ENCODE results near the gene CTRL.

Gene CTRL

GRCh38 chr16:67949645-67950044 is 18.0 kb upstream of the CTRL start:
- TF ChIP-seq CTCF (IDR thresholded peaks at IDR 0.05; ENCODE audit: unreplicated experiment in 3 of 3), result no peak
- Mint-ChIP-seq H3K27me3 (ENCODE audit: low read depth) (no peaks in the 10 kb centered on the region), H3K4me3 (no peak overlapping the region), H3K27ac (no peak overlapping the region), H3K9me3 (no peaks in the 10 kb centered on the region), H3K36me3 (ENCODE audit: low read depth) (peaks cover 15% of the 10 kb centered on the region), H3K4me1 (no peaks in the 10 kb centered on the region)

- no peaks in the 10 kb centered on the region for H3K27me3 Mint-ChIP-seq (ENCODE audit: low read depth)
- no peaks in the 10 kb centered on the region for H3K9me3 Mint-ChIP-seq
- no peaks in the 10 kb centered on the region for H3K4me1 Mint-ChIP-seq
- no peak overlapping the region for H3K4me3 Mint-ChIP-seq
- H3K36me3 Mint-ChIP-seq (ENCODE audit: low read depth), result peaks cover 10% of the 10 kb centered on the region
- no peak for TF ChIP-seq CTCF (IDR thresholded peaks at IDR 0.05; ENCODE audit: unreplicated experiment in 3 of 3)
- H3K27ac Mint-ChIP-seq, result no peak overlapping the region
Observed at GRCh38 chr16:67948015-67948414, 16.4 kb upstream of the CTRL start.

GRCh38 chr16:67946966-67947558 is 15.4 kb upstream of the CTRL start:
- Mint-ChIP-seq H3K4me3 (no peak overlapping the region), H3K36me3 (ENCODE audit: low read depth) (peaks cover 10% of the 10 kb centered on the region), H3K27ac (no peak overlapping the region), H3K4me1 (no peaks in the 10 kb centered on the region), H3K27me3 (ENCODE audit: low read depth) (no peaks in the 10 kb centered on the region), H3K9me3 (no peaks in the 10 kb centered on the region)
- TF ChIP-seq CTCF (IDR thresholded peaks at IDR 0.05; ENCODE audit: unreplicated experiment in 3 of 3), result no peak

GRCh38 chr16:67946128-67946569 is 14.5 kb upstream of the CTRL start:
- Mint-ChIP-seq H3K36me3 (ENCODE audit: low read depth) (peaks cover 10% of the 10 kb centered on the region), H3K9me3 (no peaks in the 10 kb centered on the region), H3K4me1 (no peaks in the 10 kb centered on the region), H3K4me3 (no peak overlapping the region), H3K27me3 (ENCODE audit: low read depth) (no peaks in the 10 kb centered on the region), H3K27ac (no peak overlapping the region)
- TF ChIP-seq CTCF (IDR thresholded peaks at IDR 0.05; ENCODE audit: unreplicated experiment in 3 of 3), result no peak

GRCh38 chr16:67945392-67945933 is 13.8 kb upstream of the CTRL start:
- TF ChIP-seq CTCF (IDR thresholded peaks at IDR 0.05; ENCODE audit: unreplicated experiment in 3 of 3), result no peak
- Mint-ChIP-seq H3K27ac (no peak overlapping the region), H3K27me3 (ENCODE audit: low read depth) (no peaks in the 10 kb centered on the region), H3K9me3 (no peaks in the 10 kb centered on the region), H3K4me3 (no peak overlapping the region), H3K36me3 (ENCODE audit: low read depth) (peaks cover 10% of the 10 kb centered on the region), H3K4me1 (no peaks in the 10 kb centered on the region)

All from nephron (organoid).